Endometrial microvascular endothelial cells (primary cell): ENCODE measurements around the gene EDEM3. TPM values are rescaled to one million over a fixed set of nuclear protein-coding genes. Genes with fewer than 3 reads are reported as not detected.

Source experiments
- in situ Hi-C: cut with HindIII; loops from 2 replicates; pipeline ENCODE4 v1.10.0; 2017; ENCODE audit warnings: low sequenced_read_pairs, low pct_unique_long_range_greater_than_20kb; ENCODE audit errors: inconsistent ontology term
- total RNA-seq: library from RNA; depleted of rRNA; stranded (reverse); fragments of >200 nt; gene quantifications from one replicate; pipeline ENCODE4 v1.2.3, GENCODE V29; 2015; ENCODE audit errors: inconsistent ontology term

The EDEM3 gene
- total RNA-seq, 1 donor from 2014 or later, result 36.1 TPM

GRCh38 chr1:184655185-184655584 is 99.5 kb downstream of the EDEM3 start:
- in situ Hi-C loops, result no loop called here

GRCh38 chr1:184650177-184650866 is 104.3 kb downstream of the EDEM3 start:
- in situ Hi-C loops, result no loop called here

GRCh38 chr1:184649451-184649888 is 105.2 kb downstream of the EDEM3 start:
- in situ Hi-C loops, result no loop called here

GRCh38 chr1:184648856-184649201 is 105.8 kb downstream of the EDEM3 start:
- in situ Hi-C loops, result no loop called here

GRCh38 chr1:184648160-184648855 is 106.3 kb downstream of the EDEM3 start:
- in situ Hi-C loops, result no loop called here

GRCh38 chr1:184647471-184647870 is 107.2 kb downstream of the EDEM3 start:
- in situ Hi-C loops, result no loop called here

- in situ Hi-C loops, result no loop called here
Observed at GRCh38 chr1:184646824-184647223, 107.8 kb downstream of the EDEM3 start.

- in situ Hi-C loops, result no loop called here
Observed at GRCh38 chr1:184646178-184646701, 108.4 kb downstream of the EDEM3 start.

GRCh38 chr1:184644771-184645170 is 109.9 kb downstream of the EDEM3 start:
- in situ Hi-C loops, result no loop called here

GRCh38 chr1:184643661-184644060 is 111.0 kb downstream of the EDEM3 start:
- in situ Hi-C loops, result no loop called here

GRCh38 chr1:184641894-184642293 is 112.8 kb downstream of the EDEM3 start:
- in situ Hi-C loops, result no loop called here

GRCh38 chr1:184640505-184640904 is 114.2 kb downstream of the EDEM3 start:
- in situ Hi-C loops, result no loop called here

Other genes with a start within 250 kb of the EDEM3 start
- 21.0 TPM for gene NIBAN1, start 219.7 kb upstream of the EDEM3 start, total RNA-seq